Adrenal gland (tissue), 12 donors: ENCODE data around the gene EXOC3. TPM values are rescaled to one million over a fixed set of nuclear protein-coding genes. Genes with fewer than 3 reads are reported as not detected.

Experiments used
- DNase-seq, 7 donors: peaks; one replicate each; pipeline ENCODE4 v3.0.0-alpha.2; 2019 to 2020
- H3K27ac ChIP-seq, 5 donors: fragments of 200-600 bp; sonication (generic) in 4 of 5; 1 replicate in 3 of 5; 2 replicates in 2 of 5; pipeline versions ENCODE4 v1.5.1 to v1.8.0; 2016 to 2020; ENCODE audit warnings: mild to moderate bottlenecking in 1 of 5
- H3K27me3 ChIP-seq: fragments of 200-600 bp; 2 replicates; pipeline ENCODE4 v1.8.0; 2021
- H3K36me3 ChIP-seq, 2 donors: fragments of 200-600 bp; replicated peaks in 1 of 2; 1 replicate in 1 of 2; 2 replicates in 1 of 2; pipeline versions ENCODE4 v1.5.1 to v1.8.0; 2018 to 2022
- H3K4me1 ChIP-seq, 2 donors: fragments of 200-600 bp; replicated peaks in 1 of 2; 1 replicate in 1 of 2; 2 replicates in 1 of 2; pipeline versions ENCODE4 v1.5.1 to v1.8.0; 2018 to 2021
- H3K4me3 ChIP-seq, 4 donors: fragments of 200-600 bp; sonication (generic) in 3 of 4; one replicate each; pipeline ENCODE4 v1.5.1; 2016 to 2018
- H3K9me3 ChIP-seq, 3 donors: fragments of 200-600 bp; sonication (generic) in 1 of 3; replicated peaks in 1 of 3; 1 replicate in 2 of 3; 2 replicates in 1 of 3; pipeline versions ENCODE4 v1.5.1 to v1.8.0; 2016 to 2021
- CTCF ChIP-seq, 6 experiments: fragments of 450-650 bp in 4 of 6; fragments of 200-600 bp in 2 of 6; sonication (generic) in 1 of 6; IDR thresholded peaks; 1 replicate in 5 of 6; 2 replicates in 1 of 6; pipeline versions ENCODE4 v1.5.1 to v1.8.0; 2016 to 2021; ENCODE audit warnings: antibody characterized with exemption in 6 of 6, mild to moderate bottlenecking in 2 of 6, moderate library complexity in 1 of 6
- POLR2A ChIP-seq, 2 donors: fragments of 450-650 bp; IDR thresholded peaks; one replicate each; pipeline ENCODE4 v1.6.1; 2017; ENCODE audit warnings: antibody characterized with exemption in 2 of 2, mild to moderate bottlenecking in 2 of 2, moderate library complexity in 1 of 2
- WGBS, 4 donors: extraction: QIAGEN DNeasy Blood & Tissue Kit in 2 of 4; methylation state at CpG; one replicate each; pipeline versions ENCODE4 v1.1.5 to v1.1.7; 2013 to 2017; 5-methylcytosine and 5-hydroxymethylcytosine counted together
- intact Hi-C, 2 donors: fragments of 100-400 bp; cut with DNase I; formaldehyde crosslinking; loops; one replicate each; pipeline versions ENCODE4 v1.14.1 to v1.15.0; 2022 to 2023
- polyA plus RNA-seq, 3 donors: library from polyadenylated mRNA; stranded (reverse); fragments of 200-250 nt in 2 of 3; fragments of 350-450 nt in 1 of 3; fragmentation: Illumina TruSeq in 1 of 3; extraction: RNeasy Lipid Tissue Mini Kit (QIAGEN cat#74804) in 1 of 3; gene quantifications; one replicate each; pipeline ENCODE4 v1.2.3, GENCODE V29; 2013 to 2014
- total RNA-seq, 9 donors: library from RNA; depleted of rRNA in 4 of 9; stranded (reverse); fragments of >200 nt in 4 of 9; fragments of 120-200 nt in 1 of 9; fragmentation: NEBNext Ultra II Directional in 1 of 9; extraction: Animal tissue kit (Norgen Biotek cat#: 25700) in 1 of 9; gene quantifications; one replicate each; pipeline versions ENCODE4 v1.1.0 to v1.2.4, GENCODE V29; 2013 to 2023
- donor health status: healthy with polysubstance abuse.
- donor health status: Bipolar disorder and iron deficiency.
- donor health status: DM: yes; HTN: yes; CAD: no.
- donor health status: DM: no; HTN: no; CAD: no.
- donor health status: DM: no; HTN: no; CAD: no.
- donor health status: DM: yes; HTN: yes; CAD: no.

The EXOC3 gene
- total and polyA plus RNA-seq, 12 donors: 24.7 to 66.4 (median 42.7) TPM

GRCh38 chr5:453725-454481 is 10.9 kb downstream of the EXOC3 start:
- 92 to 97% (median 95%) methylated on average over 14 to 16 of the region's 16 CpGs for WGBS, 4 donors
- H3K4me1 ChIP-seq: no peaks in the 10 kb centered on the region
- H3K4me3 ChIP-seq: no peak overlapping the region

DNA sequence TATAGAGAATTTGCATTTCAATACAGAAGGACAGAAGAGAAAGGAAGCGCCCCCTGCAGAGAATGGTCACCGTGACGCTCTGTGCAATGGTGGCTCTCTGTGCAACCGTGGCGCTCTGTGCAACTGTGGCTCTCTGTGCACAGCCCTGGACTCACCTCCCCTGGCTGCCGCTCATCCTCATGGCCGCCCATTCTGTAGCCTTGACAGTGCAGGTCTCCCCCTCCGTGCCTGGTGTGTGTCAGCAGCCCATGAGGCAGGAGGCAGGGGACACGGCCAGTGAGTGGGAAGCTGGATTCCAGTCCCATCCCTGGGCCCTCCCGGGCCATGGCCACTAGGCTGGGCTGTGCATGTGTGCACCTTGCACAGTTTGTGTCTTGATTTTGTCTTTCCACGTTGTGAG is 12.0 kb downstream of the EXOC3 start:
- peaks cover 0 to 66% of the 10 kb centered on the region in 2 donors for H3K36me3 ChIP-seq
- intact Hi-C loops: no loop called here
- no peaks in the 10 kb centered on the region for H3K4me1 ChIP-seq
- peaks cover 0 to 11% (median 5%) of the 10 kb centered on the region in 3 donors for H3K9me3 ChIP-seq
- TF ChIP-seq POLR2A (IDR thresholded peaks at IDR 0.05): no peak
- no peak for TF ChIP-seq CTCF (IDR thresholded peaks at IDR 0.05)
- no peaks in the 10 kb centered on the region for H3K27me3 ChIP-seq
- WGBS, 4 donors: 79 to 95% (median 85%) methylated on average over 11 of the region's 11 CpGs
- H3K4me3 ChIP-seq: no peak overlapping the region
- peak in 3 of 7 donors; percentile 2 to 38 (median 7) for DNase-seq
- H3K27ac ChIP-seq: no peak overlapping the region

More at GRCh38 chr5:453725-454481, 10.9 kb downstream of the EXOC3 start:
- peak in 3 of 7 donors; percentile 4 to 42 (median 8) for DNase-seq
- TF ChIP-seq CTCF (IDR thresholded peaks at IDR 0.05) (no peak), POLR2A (IDR thresholded peaks at IDR 0.05) (no peak)
- intact Hi-C loops: no loop called here
- Histone ChIP-seq H3K36me3 (peaks cover 0 to 66% of the 10 kb centered on the region in 2 donors), H3K27me3 (no peaks in the 10 kb centered on the region), H3K9me3 (peaks cover 0 to 11% (median 5%) of the 10 kb centered on the region in 3 donors), H3K27ac (no peak overlapping the region)

DNA sequence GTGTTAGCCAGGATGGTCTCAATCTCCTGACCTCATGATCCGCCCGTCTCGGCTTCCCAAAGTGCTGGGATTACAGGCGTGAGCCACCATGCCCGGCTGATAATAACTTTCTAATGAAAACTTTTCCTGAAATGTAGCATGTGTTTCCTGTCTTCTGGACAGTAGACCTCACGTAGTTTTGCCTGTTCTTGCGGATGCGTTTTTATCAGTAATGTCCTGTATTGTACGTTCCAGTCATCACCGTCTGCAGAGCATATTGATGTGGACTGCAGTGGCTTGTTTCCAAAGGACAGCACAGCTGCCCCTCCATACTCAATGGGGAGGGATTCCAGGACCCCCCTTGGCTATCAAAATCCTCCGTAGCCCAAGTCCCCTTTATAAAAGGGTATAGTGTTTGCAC is 12.8 kb downstream of the EXOC3 start:
- no peaks in the 10 kb centered on the region for H3K4me1 ChIP-seq
- 94 to 95% (median 94%) methylated on average over 11 of the region's 11 CpGs for WGBS, 4 donors
- no peaks in the 10 kb centered on the region for H3K27me3 ChIP-seq
- intact Hi-C loops: no loop called here
- peak in 1 of 7 donors; percentile 24 for DNase-seq
- no peak overlapping the region for H3K4me3 ChIP-seq
- peaks cover 0 to 11% (median 5%) of the 10 kb centered on the region in 3 donors for H3K9me3 ChIP-seq
- no peak for TF ChIP-seq POLR2A (IDR thresholded peaks at IDR 0.05)
- no peak for TF ChIP-seq CTCF (IDR thresholded peaks at IDR 0.05)
- peaks cover 0 to 69% of the 10 kb centered on the region in 2 donors for H3K36me3 ChIP-seq
- no peak overlapping the region for H3K27ac ChIP-seq

GRCh38 chr5:456351-457194 is 13.6 kb downstream of the EXOC3 start:
- Histone ChIP-seq H3K4me3 (no peak overlapping the region), H3K4me1 (no peaks in the 10 kb centered on the region), H3K36me3 (peaks cover 0 to 70% of the 10 kb centered on the region in 2 donors), H3K27me3 (no peaks in the 10 kb centered on the region), H3K9me3 (peaks cover 0 to 10% (median 3%) of the 10 kb centered on the region in 3 donors), H3K27ac (no peak overlapping the region)
- WGBS, 4 donors: 89 to 94% (median 90%) methylated on average over 15 to 28 of the region's 28 CpGs
- TF ChIP-seq CTCF (IDR thresholded peaks at IDR 0.05): no peak
- TF ChIP-seq POLR2A (IDR thresholded peaks at IDR 0.05): no peak
- intact Hi-C loops: no loop called here
- peak in 3 of 7 donors; percentile 6 to 35 (median 10) for DNase-seq
